NCI-H524 (cell line): ENCODE measurements around the gene UBE2R2.
"Not testable (repeated sequence)": the region's sequence is repeated elsewhere in the genome, so short reads cannot be mapped to it uniquely, and the experiment has no call there.

Experiments used
- DNase-seq, 2 experiments: peaks; one replicate each; lab custom pipeline; 2025; lab: John Stamatoyannopoulos, UW

Gene UBE2R2

DNA sequence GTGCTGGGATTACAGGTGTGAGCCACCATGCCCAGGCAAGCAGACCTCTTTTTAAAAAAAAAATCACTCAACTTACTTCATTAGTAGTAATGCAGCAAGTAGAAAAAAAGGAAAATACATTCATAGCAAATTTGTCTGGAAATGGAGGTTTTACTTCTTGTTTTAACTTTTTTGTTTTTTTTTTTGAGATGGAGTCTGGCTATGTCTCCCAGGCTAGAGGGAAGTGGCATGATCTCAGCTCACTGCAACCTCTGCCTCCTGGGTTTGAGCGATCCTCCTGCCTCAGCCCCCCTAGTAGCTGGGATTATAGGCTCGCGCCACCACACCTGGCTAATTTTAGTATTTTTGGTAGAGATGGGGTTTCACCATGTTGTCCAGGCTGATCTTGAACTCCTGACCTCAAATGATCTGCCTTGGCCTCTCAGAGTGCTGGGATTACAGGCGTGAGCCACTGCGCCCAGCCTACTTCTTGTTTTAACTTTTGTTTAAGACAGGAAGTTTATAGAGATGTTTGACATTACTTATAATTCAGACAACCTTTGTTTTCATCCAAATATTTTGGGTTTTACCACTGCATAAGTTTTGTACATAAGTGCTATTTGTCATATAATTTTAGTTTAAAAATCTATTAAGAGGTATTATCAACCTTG, 26.5 kb downstream of the UBE2R2 start:
- no peak for DNase-seq

DNA sequence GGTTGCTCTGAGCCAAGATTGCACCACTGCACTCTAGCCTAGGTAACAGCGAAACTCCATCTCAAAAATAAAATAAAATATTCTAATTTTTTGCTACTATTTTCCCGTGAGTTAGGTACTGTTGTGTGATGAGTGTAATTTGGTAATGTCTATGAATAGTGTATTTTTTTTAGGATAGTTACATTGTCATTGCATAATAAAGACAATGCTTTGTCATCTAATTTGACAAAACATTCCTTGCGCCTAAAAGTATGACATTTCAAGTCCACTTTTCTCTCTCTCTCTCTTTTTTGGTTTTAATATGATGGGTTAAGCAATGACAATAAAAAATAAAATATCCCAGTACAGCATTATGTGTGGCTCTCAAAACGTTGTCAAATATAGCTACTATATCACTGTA, 29.3 kb downstream of the UBE2R2 start:
- DNase-seq, result no peak

DNA sequence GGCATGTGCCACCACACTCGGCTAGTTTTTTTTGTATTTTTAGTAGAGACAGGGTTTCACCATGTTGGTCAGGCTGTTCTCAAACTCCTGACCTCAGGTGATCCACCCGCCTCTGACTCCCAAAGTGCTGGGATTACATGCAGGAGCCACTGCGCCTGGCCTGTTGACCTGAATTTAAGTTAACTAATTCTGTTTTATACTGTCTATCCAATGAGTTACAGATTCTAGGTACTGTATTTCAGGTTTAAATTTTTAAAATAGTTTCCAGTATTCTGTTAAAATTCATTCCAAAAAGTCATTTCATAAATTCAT, 30.9 kb downstream of the UBE2R2 start:
- not testable (repeated sequence) for DNase-seq

DNA sequence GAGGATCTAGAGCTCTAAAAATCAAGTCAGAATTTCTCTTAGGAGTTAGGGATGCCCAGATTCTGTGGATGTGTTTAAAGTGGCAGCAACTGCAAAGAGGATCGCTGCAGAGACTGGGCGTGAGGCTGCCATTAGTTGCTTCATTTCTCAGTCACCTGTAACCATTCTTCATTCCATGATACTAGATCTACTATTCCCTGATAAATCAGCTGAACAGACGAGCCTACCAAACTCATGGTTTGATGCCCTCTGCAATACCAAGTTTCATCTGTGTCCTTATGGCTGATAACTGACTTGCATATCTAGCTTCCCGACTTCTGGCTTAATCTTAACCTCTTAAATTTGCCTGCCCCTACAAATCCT, 33.3 kb downstream of the UBE2R2 start:
- no peak for DNase-seq

DNA sequence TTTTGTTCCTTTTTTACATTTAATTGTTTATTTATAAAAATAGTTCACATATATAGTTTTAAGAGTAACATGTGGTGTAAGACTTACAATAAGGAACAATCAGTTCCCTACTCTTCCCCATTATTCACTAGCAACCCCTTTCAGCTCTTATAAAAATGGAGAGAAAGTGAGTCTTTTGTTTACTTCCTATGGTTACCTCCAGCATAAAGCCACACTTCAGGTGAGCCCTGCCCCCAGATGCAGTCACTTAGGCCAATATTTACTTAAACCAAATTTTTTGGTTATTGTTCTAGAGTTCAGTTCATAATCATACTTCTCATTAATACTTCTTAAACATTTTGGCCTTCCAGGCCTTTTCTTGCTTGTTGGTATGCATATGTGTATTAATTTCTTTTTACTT, 33.7 kb downstream of the UBE2R2 start:
- no peak for DNase-seq

DNA sequence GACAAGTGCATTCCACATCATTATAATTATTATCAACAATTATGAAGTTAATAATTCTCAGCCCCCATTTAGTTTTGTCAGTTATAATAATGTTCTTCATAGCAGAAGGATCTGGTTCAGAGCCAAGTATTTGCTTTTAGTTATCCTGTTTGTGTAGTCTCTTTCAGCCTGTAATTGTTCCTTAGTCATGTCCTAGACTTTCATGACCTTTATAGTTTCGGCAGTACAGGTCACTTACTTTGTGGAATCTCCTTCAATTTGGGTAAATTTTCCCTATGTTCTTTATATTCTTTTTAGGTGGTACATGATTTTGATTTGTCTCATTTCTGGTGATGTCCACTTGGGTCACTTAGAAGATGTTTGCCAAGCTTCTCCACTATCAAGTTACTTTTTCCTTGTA, 34.3 kb downstream of the UBE2R2 start:
- no peak for DNase-seq

DNA sequence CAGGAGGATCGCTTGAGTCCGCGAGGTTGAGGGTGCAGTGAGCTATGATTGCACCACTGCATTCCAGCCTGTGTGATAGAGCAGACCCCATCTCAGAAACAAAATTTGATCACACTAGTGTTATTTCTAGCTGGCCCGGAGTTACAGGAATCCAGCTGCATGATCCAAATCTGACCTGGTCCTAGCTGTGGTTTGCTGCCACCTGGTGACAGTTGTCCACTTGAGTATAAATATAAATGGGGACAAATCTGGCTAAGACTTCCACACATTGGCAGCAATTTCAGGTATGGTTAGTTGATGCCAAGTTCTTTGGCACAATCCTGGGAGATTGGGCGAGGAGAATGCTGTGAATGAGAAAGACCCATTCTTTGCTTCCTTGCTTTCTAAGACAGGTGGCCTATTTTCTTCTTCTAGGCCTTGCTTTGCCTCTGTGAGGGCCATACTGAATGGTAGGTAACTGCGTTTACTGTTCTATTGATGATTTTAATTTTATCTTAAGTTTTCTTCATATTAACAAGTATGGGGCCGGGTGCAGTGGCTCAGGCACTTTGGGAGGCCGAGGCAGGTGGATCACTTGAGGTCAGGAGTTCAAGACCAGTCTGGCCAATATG, 35.4 kb downstream of the UBE2R2 start:
- DNase-seq, result peak; percentile 15 to 44

DNA sequence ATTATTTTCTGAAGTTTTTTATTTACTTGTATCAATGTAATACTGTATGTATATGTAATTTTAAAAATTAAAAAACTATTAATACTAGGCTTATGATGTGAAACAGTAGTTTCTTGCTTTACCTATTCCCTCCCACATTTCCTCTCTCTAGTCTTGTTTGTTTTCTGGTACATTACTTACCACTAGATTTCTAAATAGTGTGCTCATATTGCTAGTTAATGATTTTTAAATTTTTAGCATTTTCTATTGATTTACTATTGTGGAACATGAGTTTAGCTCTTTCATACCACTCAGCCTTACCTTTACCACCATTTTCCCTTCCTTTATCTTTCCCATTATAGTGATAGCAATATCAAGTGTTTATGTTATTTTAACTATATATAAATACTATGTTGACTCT, 39.3 kb downstream of the UBE2R2 start:
- no peak for DNase-seq

DNA sequence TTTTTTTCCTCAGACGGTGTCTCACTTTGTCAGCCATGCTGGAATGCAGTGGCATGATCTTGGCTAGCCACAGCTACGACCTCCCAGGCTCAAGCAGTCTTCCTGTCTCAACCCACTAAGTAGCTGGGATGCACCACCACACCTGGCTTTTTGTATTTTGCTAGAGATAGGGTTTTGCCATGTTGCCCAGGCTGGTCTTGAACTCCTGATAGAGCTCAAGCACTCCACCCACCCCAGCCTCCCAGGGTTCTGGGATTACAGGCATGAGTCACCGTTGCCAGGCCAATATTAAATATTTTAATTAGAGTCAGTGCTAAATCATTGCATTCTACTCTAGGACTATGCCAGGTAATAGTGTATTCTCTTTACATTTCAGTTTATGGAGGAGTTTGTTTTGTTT, 41.5 kb downstream of the UBE2R2 start:
- DNase-seq, result no peak

DNA sequence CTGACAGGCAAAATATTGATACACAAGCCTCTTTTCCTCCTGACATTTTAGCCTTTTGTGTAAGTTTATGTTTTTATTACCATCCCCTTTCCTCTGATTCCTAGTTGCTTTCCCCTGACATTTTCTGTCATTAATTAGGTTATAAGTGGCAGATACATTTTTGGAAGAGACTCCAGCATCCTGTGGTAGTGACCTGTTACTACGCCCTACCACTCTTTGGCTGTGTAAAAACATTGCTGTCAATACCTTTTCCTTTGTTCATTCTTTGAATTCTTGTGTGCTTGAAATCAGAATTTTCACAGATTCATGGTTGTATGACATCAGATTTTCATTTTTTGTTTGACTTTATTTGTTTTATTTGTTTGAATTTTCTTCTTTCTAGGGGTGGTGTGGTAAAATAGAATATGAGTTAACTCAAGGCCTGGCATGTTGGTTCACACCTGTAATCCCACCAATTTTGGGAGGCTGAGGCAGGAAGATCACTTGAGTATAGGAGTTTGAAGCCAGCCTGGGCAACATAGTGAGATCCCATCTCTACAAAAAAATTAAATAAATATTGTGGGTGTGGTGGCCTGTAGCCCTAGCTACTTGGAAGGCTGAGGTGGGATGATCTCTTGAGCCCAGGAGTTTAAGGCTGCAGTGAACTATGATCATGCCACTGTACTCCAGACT, 43.4 kb downstream of the UBE2R2 start:
- DNase-seq, result no peak

DNA sequence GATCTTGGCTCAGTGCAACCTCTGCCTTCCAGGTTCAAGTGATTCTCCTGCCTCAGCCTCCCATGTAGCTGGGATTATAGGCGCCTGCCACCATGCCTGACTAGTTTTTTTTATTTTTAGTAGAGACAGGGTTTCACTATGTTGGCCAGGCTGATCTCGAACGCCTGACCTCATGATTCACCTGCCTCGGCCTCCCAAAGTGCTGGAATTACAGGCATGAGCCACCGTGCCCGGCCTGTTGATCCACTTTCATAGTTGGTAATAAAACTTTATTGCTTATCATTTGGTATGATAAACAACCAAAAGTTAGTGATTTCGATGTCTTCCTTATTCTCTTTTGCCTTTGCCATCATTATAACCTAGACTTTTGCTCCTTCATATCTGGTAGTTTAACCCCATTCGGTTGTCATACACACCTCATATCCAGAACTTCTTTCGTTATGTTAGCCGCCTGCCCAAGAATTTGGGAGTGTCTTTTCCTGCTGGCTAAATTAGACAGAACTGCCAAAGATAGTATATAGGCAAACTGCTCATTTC, 45.0 kb downstream of the UBE2R2 start:
- DNase-seq, result no peak

DNA sequence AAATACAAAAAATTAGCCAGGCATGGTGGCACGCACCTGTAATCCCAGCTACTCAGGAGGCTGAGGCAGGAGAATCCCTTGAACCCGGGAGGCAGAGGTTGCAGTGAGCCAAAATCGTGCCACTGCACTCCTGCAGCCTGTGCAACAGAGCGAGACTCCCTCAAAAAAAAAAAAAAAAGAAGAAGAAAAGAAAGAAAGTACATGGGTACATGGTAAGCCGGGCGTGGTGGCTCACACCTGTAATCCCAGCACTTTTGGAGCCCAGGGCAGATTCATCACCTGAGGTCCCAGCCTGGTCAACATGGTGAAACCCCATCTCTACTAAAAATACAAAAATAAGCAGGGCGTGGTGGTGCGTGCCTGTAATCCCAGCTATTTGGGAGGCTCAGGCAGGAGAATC, 46.1 kb downstream of the UBE2R2 start:
- DNase-seq, result not testable (repeated sequence)

DNA sequence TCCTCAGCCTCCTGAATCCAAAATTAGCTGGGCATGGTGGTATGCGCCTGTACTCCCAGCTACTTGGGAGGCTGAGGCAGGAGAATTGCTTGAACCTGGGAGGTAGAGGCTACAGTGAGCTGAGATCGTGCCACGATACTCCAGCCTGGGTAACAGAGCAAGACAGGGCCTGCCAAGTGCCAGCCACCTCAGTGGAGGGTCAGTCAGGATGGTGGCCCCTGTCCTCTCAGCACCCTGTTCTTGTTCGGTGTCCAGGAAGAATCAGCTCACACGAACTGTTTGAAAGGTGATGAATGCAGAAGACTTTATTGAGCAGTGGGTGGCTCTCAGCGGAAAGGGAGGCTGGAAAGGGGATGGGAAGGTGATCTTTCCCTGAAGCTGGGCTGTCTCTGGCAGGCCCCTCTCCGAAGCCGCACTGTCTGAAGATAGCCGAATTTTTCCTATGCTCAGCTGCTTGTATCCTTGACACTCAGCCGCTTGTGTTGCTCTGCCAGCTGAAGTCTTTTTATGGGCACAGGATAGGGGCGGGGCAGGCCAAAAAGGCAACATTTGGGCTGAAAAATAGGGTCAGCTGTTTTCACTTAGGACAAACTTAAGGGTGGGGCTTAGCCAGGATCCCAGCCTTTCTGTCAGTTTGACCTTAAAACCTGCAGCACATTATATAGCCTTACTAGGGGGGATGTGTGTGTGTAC, 50.9 kb downstream of the UBE2R2 start:
- no peak for DNase-seq

DNA sequence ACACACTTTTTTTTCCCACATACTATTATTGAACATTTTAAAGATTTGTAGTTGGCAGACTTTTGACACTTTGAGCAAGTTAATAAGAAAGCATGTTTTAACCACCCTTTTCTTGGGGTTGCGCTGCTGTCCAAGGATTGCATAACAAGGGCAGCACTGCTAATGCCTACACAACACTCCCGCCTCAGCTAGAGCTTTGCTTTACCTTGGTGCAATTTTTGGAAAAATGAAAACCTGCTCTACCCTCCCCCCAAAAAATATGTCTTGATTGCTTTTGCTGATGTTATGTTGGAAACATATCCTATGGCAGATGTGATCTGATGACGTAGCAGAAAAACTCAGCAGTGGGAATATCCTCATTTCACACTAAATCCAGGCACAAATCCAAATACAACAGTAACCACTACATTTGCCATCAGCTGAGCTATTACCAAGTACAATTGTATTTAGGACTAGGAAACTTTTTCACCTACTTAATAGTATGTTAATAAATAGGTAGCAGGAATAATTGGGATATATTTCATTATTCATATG, 51.5 kb downstream of the UBE2R2 start:
- DNase-seq, result no peak

DNA sequence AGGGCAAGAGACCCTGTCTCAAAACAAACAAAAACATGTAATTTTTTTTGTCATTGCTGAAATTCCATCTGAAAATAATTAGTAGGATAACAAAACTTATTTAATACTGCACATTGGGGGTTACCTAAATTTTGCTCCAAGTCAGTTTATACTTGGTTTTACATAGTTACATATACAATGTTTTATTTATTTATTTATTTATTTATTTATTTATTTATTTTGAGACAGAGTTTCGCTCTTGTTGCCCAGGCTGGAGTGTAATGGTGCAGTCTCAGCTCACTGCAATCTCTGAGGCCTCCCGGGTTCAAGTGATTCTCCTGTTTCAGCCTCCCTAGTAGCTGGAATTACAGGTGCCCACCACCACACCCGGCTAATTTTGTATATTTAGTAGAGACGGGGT, 52.3 kb downstream of the UBE2R2 start:
- DNase-seq, result not testable (repeated sequence)

DNA sequence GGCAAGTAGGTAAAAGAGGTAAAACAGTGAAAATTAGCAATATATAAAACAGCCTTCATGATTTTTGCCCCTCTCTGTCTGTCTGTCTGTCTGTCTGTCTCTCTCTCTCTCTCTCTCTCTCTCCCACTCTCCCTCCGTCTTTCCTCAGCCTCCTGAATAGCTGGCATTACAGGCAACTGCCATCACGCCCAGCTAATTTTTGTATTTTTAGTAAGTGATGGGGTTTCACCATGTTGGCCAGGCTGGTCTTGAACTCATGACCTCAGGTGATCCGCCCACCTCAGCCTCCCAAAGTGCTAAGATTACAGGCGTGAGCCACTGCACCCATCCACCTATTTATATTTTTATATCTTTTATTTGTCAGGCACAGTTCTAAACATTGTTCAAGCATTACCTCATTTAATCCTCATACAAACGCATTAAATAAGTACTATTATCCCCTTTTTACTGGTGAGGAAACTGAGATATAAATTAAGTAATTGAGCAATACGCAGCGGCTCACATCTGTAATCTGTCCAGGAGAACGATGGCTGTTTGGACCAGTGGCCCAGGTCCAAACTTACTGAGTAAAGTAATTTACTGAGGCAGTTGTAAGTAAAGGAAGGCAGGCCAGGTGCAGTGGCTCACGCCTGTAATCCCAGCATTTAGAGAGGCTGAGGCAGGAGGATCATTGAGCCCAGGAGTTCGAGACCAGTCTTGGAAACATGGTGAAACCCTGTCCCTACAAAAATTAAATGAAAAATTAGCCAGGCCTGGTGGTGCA, 60.9 kb downstream of the UBE2R2 start:
- no peak for DNase-seq

DNA sequence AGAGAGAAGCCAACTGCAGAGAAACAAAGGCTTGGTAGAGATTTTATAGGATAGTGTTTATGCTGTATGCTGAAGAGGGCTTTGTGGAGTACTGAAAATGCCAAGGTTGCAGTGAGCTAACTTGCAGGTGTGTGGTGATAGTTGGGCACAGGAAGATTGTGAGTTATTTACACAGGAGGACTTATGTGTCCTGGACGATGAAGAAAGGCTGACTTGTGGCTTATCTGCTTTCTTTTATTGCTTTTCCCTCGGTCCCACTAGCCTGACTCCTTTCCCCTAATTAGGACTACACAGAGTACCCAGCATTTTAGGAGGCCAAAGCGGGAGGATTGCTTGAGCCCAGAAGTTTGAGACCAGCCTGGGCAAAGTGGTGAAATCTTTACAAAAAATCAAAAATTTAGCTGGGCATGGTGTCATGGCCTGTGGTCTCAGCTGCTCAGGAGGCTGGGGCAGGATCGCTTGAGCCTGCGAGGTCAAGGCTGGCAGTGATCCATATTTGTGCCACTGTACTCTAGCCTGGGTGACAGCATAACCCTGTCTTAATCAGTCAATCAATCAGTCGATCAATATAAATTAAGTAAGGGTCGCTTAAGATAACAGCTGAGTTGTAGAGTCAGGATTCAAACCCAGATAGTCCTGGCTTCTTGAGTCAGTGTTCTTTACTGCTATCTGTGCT, 61.9 kb downstream of the UBE2R2 start:
- DNase-seq, result no peak

DNA sequence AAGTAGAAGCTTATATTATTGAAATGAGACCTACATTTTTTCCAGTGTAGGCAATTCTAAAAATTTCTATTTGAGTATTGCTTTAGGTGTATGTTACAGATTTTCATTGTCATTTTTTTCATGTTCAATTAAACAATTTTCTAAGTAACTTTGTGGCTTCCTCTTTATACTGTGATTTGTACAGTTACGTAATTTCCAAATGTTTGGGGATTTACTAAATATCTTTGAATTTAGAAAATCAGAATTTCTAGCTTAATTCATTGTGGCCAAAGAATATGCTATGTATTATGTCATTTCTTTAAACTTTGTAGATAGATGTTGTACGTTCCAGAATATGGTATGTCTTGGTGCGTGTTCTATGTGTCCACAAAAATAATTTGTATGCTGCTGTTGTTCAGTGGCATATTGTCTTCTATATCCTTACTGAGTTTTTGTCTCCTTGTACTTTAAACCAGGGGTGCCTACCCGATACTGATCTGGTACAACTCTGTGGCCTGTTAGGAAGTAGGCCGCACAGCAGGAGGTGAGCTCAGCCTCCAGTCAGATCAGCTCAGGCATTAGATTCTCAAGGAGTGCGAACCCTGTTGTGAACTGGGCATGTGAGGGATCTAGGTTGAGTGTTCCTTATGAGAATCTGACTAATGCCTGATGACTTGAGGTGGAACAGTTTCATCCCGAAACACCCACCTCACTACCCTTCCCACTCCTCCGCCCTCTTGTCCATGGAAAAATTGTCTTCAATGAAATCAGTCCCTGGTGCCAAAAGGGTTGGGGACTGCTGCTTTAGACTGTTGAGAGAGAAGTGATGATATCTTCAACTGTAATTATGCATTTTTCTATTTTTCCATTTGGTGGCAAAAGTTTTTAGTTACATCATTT, 63.5 kb downstream of the UBE2R2 start:
- DNase-seq, result no peak

DNA sequence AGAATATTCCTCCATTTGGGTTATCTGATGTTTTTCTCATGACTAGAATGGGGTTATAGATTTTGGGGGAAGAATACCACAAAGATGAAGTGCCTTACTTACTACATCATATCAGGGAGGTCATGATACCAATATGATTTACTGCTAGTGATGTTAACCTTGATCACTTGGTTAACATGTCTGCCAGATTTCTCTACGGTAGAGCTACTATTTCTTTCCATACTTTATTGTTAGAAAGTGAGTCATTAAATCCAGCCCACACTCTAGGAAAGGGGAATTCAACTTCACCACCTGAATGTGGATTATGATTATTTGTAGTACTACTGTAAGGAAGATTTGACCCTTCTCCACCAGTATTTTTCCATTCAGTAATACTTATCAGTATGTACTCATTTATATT, 64.7 kb downstream of the UBE2R2 start:
- no peak for DNase-seq
